Fibroblast of lung (primary cell): ENCODE measurements around the gene LYPLAL1.

Experiments used
- CTCF ChIP-seq, 2 donors: IDR thresholded peaks in 1 of 2; conservative IDR thresholded peaks in 1 of 2; 1 replicate in 1 of 2; 2 replicates in 1 of 2; pipeline ENCODE4 v1.5.1; 2011 to 2012; ENCODE audit warnings: low read length in 2 of 2, control low read depth in 1 of 2, inconsistent platforms in 1 of 2, low read depth in 1 of 2, mild to moderate bottlenecking in 1 of 2
- EZH2 ChIP-seq: IDR thresholded peaks from 2 replicates; pipeline ENCODE4 v1.5.1; 2012; ENCODE audit warnings: low read length, control low read depth, mild to moderate bottlenecking; ENCODE audit errors: missing control alignments

- TF ChIP-seq EZH2 (no peak), CTCF (conservative IDR thresholded peaks at IDR 0.05 in 1 of 2, IDR thresholded peaks at IDR 0.05 in 1 of 2; ENCODE audit: low read depth in 1 of 2, low read length in 2 of 2) (no peak)
Measured at GRCh38 chr1:219232890-219233289, 59.2 kb downstream of the LYPLAL1 start.
